ENCODE results near the gene SFMBT1. TPM values are rescaled to one million over a fixed set of nuclear protein-coding genes. Genes with fewer than 3 reads are reported as not detected.
"Not testable (repeated sequence)": the region's sequence is repeated elsewhere in the genome, so short reads cannot be mapped to it uniquely, and the experiment has no call there.

Gene SFMBT1
- total RNA-seq, 2 donors from 2014 or later: 16.7 to 17.4 TPM

DNA sequence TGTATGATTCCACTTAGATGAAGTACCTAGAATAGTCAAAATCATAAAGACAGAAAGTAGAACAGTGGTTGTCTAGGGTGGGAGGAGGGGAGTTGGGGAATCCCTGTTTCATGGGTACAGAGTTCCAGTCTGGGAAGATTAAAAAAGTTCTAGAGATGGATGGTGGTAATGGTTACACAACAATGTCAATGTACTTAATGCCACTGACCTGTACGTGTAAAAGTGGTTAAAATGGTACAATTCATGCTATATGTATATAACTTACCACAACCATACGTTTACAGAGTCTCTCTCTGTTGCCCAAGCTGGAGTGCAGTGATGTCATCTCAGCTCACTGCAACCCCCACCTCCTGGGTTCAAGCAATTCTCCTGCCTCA lies 6.5 kb downstream of the SFMBT1 start:
- H3K27me3 ChIP-seq: no peaks in the 10 kb centered on the region
- no peak overlapping the region for H3K4me3 ChIP-seq
- H3K9me3 ChIP-seq: no peaks in the 10 kb centered on the region
- H3K4me1 ChIP-seq: peaks cover 0 to 12% of the 10 kb centered on the region in 2 donors
- no peaks in the 10 kb centered on the region for H3K36me3 ChIP-seq
- DNase-seq (ENCODE audit: low spot score): no peak
- H3K27ac ChIP-seq: no peak overlapping the region
- TF ChIP-seq CTCF (IDR thresholded peaks at IDR 0.05): no peak

- Histone ChIP-seq H3K4me1 (peaks cover 0 to 8% of the 10 kb centered on the region in 2 donors), H3K36me3 (no peaks in the 10 kb centered on the region), H3K27me3 (no peaks in the 10 kb centered on the region), H3K9me3 (no peaks in the 10 kb centered on the region), H3K4me3 (no peak overlapping the region), H3K27ac (no peak overlapping the region)
- no peak for DNase-seq (ENCODE audit: low spot score)
- TF ChIP-seq CTCF (IDR thresholded peaks at IDR 0.05): no peak
Observed at GRCh38 chr3:53038679-53039375, 7.0 kb downstream of the SFMBT1 start.

DNA sequence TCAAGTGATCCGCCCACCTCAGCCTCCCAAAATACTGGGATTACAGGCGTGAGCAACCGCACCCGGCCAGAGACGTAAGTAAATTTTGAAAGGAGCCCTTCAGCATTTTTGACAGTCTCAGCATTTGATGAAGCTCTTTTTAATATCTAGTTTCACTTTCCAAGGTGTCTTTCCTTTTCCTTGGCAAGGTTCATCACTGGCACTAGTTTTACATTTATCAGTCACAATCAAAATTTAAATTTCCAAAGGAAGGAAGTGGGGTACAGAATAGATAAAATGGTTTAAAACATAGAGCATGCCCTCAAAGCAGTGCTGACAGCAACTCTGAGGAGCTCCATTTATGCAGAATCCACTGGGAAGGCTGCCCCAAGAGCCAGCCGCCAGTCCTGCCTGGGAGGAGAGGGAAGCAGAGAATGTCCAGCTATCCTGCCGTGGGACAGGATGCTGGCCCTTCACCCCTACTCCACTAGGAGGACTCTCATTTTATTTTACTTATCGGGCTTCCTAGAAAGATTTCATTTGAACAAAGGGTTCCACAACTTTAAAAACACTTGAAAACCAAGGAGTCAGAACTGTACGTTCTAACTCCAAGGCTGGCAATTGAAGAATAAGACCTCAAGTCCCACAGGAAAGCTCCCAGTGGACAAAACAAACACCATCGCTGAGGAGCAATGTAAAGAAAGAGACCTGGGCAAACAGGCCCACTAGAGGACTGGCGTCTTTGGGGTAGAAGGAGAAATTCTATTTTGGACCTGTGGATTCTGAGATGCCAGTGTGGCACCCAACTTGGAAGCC lies 9.9 kb downstream of the SFMBT1 start:
- TF ChIP-seq CTCF (IDR thresholded peaks at IDR 0.05): no peak
- H3K36me3 ChIP-seq: no peaks in the 10 kb centered on the region
- no peak overlapping the region for H3K27ac ChIP-seq
- DNase-seq (ENCODE audit: low spot score): no peak
- H3K4me3 ChIP-seq: no peak overlapping the region
- peaks cover 0 to 8% of the 10 kb centered on the region in 2 donors for H3K4me1 ChIP-seq
- no peaks in the 10 kb centered on the region for H3K27me3 ChIP-seq
- no peaks in the 10 kb centered on the region for H3K9me3 ChIP-seq

- H3K9me3 ChIP-seq; H3K4me1 ChIP-seq; H3K27me3 ChIP-seq; H3K4me3 ChIP-seq; DNase-seq (ENCODE audit: low spot score); H3K36me3 ChIP-seq; H3K27ac ChIP-seq: not testable (repeated sequence)
Observed at GRCh38 chr3:53035018-53035417, 10.9 kb downstream of the SFMBT1 start.

DNA sequence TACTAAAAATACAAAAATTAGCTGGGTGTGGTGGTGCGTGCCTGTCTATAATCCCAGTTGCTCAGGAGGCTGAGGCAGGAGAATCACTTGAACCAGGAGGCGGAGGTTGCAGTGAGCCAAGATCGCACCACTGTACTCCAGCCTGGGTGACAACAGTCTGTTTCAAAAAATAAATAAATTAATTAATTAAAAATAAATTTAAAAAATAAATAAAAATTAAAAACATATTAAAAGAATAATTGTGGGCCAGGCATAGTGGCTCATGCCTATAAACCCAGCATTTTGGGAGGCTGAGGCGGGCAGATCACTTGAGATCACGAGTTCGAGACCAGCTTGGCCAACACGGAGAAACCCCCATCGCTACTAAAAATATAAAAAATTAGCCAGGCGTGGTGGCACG lies 11.5 kb downstream of the SFMBT1 start:
- H3K4me3 ChIP-seq; H3K4me1 ChIP-seq; H3K27ac ChIP-seq; H3K36me3 ChIP-seq; DNase-seq (ENCODE audit: low spot score); H3K27me3 ChIP-seq; H3K9me3 ChIP-seq: not testable (repeated sequence)

DNA sequence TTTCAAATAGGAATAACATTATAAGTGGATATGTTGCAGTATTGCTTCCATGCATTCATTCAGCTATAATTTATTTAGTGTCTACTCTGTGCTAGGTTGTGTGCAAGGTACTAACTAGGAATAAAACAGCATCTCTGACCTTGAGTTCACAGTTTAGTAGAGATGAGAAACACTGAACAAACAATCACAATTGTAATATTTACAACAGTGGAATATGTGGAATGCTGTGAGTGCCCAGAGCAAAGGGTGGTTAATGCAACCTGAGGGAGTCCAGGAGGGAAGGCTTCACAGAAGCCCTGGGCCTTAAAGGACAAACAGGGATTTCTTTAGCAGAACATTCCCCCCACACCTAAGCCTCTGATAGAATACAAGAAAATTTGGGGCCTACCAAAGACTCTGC lies 13.3 kb downstream of the SFMBT1 start:
- Histone ChIP-seq H3K27ac (no peak overlapping the region), H3K9me3 (no peaks in the 10 kb centered on the region), H3K36me3 (no peaks in the 10 kb centered on the region), H3K4me1 (peaks cover 0 to 5% of the 10 kb centered on the region in 2 donors), H3K4me3 (no peak overlapping the region), H3K27me3 (no peaks in the 10 kb centered on the region)
- no peak for TF ChIP-seq CTCF (IDR thresholded peaks at IDR 0.05)
- no peak for DNase-seq (ENCODE audit: low spot score)

Data from right atrium auricular region (tissue), 2 donors.